GM18526 (cell line): ENCODE results near the gene DPH7.

ENCODE experiments used
- POLR2A ChIP-seq: IDR thresholded peaks from 3 replicates; pipeline ENCODE4 v1.6.1; 2011; ENCODE audit not compliant: insufficient read length; ENCODE audit errors: extremely low read depth

DPH7 gene

DNA sequence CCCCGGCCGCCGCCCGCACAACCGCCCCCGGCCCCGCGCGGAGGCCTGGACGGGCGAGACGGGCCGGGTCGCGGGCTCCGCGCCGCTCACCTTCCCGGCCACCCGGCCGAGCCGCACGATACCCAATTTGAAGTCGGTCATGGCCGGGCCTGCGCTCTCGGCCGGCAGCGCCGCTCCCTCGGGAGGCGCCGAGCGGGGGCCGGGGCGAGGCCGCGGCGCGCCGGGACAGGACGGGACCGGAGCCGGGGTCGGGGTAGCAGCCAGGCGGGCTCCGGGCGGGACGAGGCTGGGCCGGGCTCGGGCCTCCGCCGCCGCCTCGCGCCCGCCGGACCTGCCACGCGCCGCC lies 11.4 kb upstream of the DPH7 start:
- no peak for TF ChIP-seq POLR2A

DNA sequence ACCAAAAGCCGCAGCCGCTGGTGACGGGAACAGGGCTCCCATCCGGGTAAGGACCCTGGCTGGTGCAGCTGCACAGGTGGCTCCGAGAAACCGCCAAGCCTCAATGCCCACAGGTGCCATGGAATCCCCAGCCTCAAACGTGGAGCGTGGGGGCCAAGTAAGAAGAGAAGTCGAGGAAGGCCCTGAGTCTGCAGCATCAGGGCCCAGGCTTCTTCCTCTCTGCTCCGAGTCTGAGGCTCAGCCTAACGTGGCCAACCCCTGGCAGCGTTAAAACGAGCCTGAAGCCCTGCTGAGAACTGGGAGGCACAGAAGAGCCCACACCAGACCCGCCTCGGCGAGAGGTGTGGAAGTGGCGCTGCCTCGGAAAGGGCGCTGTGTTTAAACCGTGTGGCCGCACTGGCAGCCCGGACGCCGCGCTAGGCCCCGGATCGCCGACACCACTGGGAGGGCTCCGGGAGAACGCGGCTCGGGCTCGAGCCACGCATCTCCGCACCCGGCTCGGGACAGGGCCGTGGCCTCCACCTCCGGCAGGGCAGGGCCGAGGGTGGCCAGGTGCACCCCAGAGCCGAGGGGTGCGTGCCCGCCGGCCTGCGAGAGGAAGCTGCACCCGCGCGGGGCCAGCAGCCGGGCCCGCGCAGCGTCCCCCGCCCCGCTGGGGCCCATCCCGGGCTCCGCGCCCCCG lies 10.9 kb upstream of the DPH7 start:
- TF ChIP-seq POLR2A = no peak

GRCh38 chr9:137588891-137589290 lies 10.2 kb upstream of the DPH7 start:
- TF ChIP-seq POLR2A = no peak

DNA sequence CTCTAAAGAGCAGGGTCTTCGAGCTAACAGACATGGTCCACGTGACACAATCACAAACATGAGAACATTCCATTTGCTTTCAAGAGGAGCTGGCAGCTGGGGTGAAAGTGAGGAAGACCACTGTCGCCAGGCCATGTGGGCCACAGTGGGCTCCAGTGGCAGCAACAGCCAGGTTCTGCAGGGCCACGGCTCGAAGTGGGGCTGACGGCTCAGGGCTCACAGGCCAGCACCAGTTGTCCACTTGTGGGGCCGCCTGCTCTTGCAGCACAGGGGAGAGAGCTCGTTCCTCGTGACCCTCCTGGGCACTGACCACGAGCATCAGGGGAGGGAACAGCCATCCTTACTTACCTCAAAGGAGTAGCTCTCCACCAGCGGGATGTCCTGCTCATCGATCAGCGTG lies 9.6 kb upstream of the DPH7 start:
- no peak for TF ChIP-seq POLR2A

DNA sequence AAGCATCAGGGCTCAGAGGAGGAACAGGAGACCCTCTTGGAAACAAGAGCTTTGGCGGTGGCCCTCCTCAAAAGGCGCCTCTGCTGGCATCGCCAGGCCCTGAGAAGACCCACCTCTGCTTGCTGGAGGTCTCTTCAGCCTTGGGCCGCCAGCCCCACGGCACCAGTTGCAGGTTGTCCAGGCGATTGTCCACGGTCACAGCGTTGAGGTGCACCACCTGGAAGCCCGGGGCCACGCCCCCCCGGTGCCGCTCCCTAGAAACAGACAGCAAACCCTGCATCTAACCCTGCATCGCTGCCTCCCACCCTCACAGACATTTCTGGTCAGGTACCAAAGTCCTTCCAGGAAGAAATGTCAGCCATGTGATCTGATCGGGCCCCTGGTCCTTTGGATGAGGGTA lies 8.1 kb upstream of the DPH7 start:
- no peak for TF ChIP-seq POLR2A

DNA sequence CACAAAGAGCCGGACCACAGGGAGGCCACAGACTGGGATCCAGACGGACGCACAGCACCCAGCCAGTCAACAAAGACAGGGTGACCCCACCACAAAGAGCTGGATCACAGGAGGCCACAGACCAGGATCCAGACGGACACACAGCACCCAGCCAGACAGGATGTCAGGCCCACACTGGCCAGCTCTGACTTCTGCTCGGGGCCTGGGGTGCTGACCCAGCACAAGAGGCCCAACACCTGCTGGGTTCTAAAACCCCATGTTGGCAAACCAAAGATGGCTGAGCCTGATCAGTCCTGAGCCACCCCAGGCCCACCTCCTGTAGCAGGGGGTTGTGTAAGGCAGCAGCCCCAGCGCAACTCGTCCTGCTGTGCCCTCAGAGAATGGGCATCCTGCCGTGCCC lies 5.2 kb upstream of the DPH7 start:
- TF ChIP-seq POLR2A = no peak

DNA sequence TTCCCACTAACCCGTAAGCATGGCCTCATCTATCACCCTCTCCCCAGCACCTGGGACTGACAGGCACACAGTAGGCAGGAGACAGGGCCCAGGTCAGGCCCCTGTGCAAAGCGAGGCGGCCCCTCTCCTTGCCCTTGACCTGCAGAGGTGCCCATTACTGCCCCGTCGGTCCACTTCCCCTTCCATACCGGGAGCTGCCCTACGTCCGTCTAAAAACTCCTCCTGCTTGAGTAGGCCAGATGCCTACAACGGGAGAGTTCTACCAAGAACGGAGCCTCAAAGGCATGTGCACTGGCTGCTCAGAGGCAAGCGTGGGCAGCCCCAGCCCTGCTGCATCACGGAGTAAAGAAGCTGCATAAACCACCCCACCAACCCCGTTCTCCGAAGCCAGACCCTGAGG lies 4.6 kb upstream of the DPH7 start:
- no peak for TF ChIP-seq POLR2A

DNA sequence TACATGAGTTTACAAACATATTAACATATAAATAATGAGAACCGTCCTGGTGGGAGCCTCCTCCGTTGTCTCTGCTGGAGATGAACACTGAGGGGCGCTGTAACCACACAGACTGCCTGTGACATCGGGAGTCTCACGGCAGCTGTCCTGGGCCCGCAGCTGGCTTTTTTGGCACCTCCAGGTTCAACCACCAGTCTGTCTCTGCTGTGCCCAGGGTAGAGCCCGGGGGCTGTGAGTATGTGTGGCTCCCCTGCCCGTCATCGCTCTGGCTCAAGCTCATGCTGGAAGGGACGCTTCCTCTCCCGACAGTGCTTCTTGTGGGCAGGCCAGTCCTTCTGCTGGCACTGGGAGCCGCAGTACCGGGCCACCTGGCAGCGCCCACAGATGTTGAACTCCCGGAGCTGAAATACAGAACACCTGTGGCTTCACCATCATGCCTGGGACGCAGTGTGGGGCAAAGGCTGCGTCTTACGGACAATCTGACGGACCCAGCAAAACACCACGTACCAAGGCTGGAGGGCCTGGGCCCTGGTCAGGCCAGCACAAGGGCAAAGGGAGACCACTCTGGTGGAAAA lies 3.6 kb upstream of the DPH7 start:
- TF ChIP-seq POLR2A = no peak

GRCh38 chr9:137581361-137582285 lies 2.9 kb upstream of the DPH7 start:
- no peak for TF ChIP-seq POLR2A

DNA sequence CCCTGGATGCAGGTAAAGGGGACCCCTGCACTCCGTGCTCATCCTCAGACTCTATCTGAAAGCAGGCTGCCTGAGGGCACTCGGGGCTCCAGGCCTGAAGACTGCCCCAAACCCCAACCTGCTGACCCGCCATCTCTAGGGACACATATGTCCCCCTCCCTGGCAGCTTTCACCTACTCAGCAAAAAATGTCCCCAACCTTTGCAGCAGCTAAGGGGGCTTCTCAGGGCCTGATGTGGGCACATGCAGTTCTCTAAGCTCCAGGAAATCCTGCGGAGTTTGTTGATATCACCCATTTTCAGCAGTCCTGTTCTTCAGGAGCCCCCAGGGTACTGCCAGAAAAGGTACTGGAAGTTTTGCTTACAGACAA lies 2.2 kb upstream of the DPH7 start:
- TF ChIP-seq POLR2A = no peak

DNA sequence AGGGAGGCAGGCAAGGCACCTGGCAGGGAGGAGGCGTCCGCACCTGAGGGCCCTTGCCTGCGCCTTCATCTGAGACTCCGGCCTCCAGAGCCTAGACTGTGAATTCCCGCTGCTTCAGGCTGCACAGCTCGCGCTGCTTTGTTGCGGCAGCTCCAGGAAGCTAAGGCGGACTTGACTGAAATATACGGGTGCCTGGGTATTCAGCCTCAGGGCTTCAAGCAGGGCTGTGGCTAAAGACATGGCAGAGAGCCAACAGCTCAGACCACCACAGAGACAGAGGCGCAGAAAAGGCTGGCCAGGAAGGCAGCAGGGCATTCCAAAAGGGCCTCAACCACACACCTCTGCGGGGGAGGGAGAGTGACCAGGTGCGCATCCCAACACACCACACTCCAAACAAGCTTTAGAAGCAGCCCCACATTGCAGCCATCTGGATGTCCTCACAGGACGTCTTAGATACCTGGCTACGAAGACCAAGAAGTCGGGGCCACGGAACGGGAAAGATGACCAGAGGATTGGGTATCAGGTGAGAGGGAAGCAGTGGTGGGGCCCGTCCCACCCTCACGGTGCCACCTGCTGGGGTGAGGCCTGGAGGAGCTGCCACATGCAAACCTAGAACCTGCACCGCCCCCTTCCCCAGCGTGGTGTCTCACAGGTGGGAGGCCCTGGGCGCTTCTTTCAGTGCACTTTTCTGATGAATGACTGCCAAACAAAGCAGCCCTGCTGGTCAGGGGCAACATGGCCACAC lies 1.7 kb upstream of the DPH7 start:
- no peak for TF ChIP-seq POLR2A

- no peak for TF ChIP-seq POLR2A
Measured at GRCh38 chr9:137579259-137579604, 507 bp upstream of the DPH7 start.

DNA sequence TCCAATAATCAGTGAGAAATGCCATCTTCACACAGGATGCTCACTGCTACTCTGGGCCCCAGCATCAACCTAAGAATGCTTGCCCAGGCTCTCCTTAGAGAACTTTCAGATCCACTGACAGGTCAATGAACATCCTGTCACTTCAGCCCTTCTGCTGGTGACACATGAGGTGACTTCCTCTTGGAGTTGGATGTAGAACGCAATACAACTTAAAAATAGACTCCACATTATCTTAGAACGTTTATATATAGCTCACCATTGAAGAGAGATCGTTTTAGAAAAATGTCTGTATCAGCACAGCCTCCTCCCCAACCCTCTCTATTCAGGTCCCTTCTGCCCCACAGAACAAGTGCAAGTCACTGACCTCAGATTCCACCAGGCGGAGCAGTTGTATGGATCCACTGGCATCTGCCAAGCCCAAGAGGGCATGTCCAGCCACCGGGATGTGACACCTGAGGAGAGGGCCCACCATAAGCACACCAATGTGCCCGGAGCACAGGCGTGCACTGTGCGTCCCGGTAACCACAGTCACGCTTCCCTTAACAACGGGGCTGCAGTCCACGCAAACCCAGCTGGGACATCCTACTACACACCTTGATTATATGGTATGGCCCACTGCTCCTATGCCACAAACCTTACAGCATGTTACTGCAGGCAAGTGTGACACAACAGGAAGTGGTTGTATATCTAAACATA lies 2.9 kb downstream of the DPH7 start:
- TF ChIP-seq POLR2A = no peak

DNA sequence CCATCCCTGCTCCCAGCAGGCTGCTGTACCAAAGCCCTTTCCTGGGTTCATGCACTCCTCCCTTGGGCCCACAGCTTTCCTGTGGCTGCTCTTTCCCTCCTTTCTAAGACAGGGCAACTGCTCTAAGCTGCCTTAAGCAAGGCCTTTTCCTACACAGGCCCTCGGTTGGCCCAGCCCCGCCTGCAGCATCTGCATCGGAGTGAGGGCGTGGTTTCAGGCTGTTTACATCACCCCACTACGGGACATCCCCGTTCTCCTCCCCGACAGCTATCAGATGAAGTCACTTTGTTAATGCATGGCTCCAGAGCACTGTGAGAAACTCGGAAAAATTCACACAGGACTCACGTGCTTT lies 3.4 kb downstream of the DPH7 start:
- TF ChIP-seq POLR2A = no peak

DNA sequence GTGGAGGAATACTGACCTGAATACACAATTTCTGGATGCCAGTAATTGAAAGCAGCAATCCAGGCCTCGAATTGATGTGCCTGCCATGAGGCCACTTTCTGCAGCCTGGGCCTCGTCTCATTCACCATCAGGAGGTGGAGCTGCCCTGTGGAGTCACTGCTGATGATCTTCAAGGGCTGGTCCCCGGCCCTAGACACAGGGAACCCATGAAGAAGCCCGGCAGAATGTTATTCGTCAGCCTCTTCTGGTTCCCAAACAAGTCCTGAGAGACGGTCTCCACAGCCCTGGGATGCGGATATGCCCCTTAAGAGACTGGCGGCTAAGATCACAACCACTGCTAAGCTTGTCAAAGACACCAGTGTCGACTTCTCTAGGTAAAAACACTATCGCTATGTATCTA lies 4.5 kb downstream of the DPH7 start:
- no peak for TF ChIP-seq POLR2A

- no peak for TF ChIP-seq POLR2A
Measured at GRCh38 chr9:137570566-137570965, 8.2 kb downstream of the DPH7 start.

DNA sequence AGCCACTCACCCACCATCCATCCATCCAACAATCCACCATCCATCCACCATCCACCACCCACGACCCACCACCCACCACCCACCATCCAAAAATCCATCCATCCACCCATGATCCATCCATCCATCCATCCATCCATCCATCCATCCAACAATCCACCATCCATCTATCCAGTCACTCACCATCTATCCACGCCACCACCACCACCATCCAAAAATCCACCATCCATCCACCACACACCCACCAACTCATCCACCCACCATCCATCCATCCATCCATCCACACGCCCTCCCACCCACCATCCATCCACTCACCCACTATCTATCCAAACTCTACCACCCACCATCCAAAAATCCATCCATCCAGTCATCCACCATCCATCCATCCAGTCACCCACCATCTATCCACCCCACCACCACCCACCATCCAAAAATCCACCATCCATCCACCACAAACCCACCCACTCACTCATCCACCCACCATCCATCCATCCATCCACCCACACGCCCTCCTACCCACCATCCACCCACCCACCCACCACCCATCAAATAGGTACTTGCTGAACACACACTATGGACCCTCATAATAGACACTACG lies 9.0 kb downstream of the DPH7 start:
- no peak for TF ChIP-seq POLR2A
